GM19468 (cell line): ENCODE measurements around the gene CLDN22.

Source experiments
- ATAC-seq: cut with Tn5 transposase; IDR thresholded peaks from one replicate; pipeline ENCODE4 v1.9.1; 2021; ENCODE audit warnings: mild to moderate bottlenecking, moderate library complexity, moderate number of reproducible peaks; ENCODE audit not compliant: unreplicated experiment; ENCODE audit errors: extremely low read depth

The CLDN22 gene

GRCh38 chr4:183287309-183287659, 32.8 kb downstream of the CLDN22 start:
- peak; percentile 49 for ATAC-seq

- ATAC-seq, result no peak
Observed at GRCh38 chr4:183286590-183287308, 33.3 kb downstream of the CLDN22 start.

GRCh38 chr4:183285886-183286285, 34.2 kb downstream of the CLDN22 start:
- ATAC-seq, result no peak

- no peak for ATAC-seq
Observed at GRCh38 chr4:183284965-183285364, 35.1 kb downstream of the CLDN22 start.

GRCh38 chr4:183284258-183284785, 35.8 kb downstream of the CLDN22 start:
- no peak for ATAC-seq

GRCh38 chr4:183276106-183276505, 44.0 kb downstream of the CLDN22 start:
- no peak for ATAC-seq

DNA sequence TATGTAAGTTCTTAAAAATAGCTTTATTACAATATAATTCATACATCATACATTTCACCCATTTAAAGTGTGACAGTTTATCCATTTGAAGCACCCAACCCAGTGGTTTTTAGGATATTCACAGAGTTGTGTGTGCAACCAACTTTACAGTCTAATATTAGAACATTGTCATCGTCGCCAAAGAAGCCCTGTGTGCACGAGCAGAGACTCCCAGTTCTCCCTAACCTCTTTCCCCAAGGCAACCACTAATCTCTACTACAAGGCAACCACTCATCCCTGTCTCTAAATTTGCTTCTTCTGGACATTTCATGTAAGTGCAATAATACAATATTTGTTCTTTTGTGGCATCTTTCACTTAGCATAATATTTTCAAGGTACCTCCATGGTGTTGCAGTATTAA, 47.7 kb downstream of the CLDN22 start:
- no peak for ATAC-seq

GRCh38 chr4:183268556-183268955, 51.5 kb downstream of the CLDN22 start:
- ATAC-seq, result no peak
